HG02798 (cell line): Measurements from ENCODE around the gene LARP1B.
"Not testable (repeated sequence)": the region's sequence is repeated elsewhere in the genome, so short reads cannot be mapped to it uniquely, and the experiment has no call there.

Experiments used
- ATAC-seq: cut with Tn5 transposase; IDR thresholded peaks from one replicate; pipeline ENCODE4 v1.9.1; 2021; ENCODE audit warnings: mild to moderate bottlenecking; ENCODE audit not compliant: unreplicated experiment, poor library complexity

Gene LARP1B

DNA sequence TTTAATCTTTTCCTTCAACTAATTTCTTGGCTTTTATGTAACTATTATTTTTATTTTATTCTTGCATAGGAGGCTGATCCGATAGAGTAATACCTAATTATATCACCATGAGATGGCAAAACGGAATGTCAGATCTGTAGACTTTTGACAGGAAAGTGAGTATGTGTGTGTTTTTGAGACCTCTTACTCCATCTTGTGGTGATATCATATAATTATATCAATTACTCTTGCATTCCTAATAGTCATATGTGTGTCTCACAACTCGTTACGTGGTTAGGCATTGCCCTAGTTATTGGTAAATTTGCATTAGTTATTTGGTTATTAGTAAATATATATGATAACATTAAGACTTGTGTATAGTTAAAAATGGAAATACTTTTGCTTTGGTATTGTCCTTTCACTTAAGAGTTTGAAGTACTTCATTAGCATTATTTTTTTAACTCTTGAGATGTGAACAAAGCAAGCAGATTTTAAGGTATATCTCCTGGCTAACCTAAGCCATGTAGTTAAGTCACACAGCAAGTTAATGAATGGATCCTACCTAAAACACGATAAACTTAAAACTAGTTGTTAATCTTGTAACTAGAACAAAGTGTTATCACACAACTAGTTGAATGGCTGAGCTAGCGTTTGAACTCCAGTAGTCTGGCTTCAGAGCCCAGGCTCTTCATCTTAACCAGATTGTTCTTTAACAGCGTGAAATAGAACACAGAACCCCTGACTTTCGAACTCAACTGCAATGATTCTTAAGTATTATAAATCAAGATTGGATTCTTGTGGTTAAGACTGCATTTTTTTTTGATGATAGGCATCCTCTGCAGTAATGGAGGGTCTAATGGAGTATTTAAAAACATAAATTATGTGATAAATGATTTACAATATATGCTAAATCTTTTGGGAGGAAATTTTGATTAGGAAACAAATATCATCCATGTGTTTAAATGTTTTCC lies 159.4 kb downstream of the LARP1B start:
- peak; percentile 52 for ATAC-seq

DNA sequence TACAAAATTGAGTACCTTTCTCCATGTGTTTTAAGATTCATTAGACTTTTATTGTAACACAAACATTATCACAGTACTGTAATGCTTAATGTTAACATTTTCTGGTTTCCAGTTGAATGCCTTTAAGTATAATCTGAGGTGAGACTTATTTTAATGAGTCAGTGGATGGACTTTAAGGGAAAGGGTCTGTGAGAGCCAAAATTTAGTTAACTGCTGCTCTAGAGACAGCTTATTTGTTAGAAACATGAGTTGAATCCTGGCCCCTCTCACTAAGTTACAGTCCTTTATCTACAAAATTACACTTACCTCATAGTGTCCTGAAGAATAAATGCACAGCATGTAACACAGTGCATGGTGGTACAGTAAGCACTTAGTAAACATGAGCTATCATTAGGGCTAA lies 160.5 kb downstream of the LARP1B start:
- no peak for ATAC-seq

DNA sequence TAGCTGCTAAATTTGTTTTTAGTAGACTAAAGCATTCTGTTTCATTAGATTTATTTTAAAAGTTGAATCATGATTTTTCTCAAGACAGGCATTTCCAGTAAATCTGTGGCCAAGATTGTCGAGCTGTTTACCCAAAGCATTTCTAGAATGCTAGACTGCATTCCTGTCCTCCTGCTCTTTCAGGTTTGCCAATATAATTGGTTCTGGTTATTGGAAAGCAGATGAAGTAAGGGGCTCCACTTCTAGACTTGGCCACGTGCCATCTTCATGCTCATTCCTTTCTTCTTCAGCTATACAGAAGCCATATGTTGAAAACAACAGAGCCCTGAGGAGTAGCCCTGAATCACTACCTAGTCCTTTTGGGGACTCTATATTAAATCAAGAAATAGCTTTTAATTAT lies 164.0 kb downstream of the LARP1B start:
- no peak for ATAC-seq

DNA sequence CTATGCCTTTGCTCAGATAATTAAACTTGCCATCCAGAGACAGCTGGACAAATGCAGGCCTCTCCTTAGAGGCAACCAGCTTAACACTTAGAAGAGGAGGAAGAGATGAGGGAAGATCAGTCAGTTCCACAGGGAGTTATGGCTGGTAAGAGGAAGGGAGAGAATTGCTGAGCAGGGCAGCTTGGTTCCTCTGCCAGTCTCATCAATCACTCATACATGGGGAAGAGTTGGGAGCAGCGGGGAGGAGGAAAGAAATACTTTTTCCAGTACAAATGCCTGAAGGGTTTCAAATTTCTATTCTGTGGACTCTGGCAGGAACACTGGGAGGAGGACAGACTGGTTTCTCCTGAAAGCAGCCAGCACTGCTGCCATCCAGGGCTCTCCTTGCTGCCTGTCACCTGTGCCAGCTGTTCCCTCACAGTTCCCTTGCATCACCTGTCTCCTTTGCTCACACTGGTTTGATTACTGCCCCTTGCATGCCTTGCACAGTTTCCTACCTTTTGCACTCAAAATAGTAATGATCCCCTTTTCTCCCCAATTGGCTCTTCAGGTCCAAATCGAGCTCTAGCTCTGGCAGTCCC lies 167.0 kb downstream of the LARP1B start:
- no peak for ATAC-seq

DNA sequence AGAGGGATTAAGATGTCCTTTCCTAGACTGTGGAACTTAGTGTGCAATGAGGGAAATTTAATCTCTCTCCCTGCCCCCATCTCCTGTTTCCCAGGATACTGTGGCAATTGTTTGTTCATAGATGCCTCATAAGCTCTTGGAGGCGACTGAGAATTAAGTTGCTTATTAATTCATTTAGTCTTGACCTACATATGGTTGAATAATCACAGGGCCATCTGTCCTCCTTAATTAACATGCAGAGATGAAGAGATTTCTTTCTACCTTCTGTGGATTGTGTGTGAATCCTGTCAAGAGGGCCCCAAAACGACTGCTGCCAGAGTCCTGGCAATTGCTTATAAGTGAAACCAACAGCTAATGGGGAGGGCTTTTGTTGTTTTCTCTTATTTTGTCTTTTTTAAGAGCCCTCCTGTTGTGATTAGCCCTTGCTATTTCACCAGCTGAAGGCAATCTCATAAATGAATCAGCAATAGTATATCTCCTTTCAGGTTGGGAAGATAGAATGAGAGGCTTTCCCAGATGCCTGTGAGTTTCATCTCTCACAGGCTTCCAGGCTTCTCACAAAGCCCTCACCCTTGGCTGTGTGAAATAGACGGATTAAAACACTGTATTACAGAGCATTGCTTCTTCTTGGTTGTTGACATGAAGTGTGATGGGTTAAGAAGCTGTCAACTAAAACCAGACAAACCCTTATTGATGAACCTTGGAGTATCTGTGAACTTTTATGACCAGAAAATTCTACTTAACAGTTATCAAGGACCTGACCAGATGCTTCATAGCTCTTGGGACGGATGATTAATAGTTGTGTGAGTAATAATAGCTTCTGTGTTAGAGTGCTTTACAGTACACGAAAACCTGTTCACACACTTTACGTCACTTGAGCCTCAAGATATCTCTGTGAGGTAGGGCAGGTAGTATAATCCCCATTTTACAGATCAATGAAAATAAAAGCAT lies 168.0 kb downstream of the LARP1B start:
- ATAC-seq, result no peak

DNA sequence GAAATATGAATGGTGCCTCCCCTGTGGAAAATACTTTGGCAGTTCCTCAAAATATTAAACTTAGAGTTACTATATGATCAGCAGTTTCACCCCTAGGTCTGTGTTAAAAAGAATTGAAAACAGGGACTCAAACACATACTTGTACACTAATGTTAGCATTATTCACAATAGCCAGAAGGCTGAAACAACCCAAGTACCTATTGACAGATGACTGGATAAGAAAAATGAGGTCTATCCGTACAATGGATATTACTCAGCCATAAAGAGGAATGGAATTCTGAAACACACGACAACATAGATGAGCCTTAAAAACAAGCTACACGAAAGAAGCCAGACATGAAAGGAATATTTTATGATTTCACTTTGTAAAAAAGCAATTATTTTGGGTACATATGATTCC lies 171.6 kb downstream of the LARP1B start:
- ATAC-seq, result no peak

DNA sequence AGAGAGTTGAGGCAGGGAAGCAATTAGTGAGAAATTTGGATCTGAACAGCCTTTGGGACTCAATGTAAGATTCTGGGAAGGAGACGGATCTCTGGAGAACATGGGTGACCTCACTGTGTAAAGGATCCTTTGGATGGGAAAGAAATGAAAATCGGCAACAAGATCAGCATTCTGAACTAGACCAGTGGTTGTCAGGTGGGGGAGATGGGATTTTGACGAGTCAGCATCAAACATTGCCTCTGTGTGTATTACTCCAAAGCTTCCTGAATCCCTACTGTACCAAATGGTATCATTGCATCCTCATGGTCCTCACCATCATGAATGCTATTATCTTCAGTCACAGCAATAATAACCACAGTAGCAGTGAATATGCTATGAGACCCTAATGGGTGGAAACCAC lies 173.7 kb downstream of the LARP1B start:
- ATAC-seq, result no peak

DNA sequence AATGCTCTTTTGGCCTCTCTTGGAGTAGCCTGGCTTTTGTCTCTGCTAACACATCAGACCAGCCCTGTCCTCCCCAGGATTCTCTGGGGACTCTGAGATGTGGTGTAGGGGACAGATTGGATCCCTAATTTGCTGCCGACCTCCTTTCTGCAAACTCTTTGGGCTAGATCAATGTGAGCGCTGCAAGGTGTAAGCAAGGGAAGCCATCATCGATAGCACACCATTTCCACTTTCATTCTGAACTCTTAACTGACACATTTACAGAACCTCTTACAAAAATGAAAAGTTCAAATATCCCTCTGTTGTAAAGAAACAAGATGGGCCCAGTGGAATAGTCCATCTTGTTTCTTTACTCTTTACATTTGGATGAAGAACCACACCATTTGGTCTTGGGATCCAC lies 179.9 kb downstream of the LARP1B start:
- ATAC-seq, result peak; percentile 37

DNA sequence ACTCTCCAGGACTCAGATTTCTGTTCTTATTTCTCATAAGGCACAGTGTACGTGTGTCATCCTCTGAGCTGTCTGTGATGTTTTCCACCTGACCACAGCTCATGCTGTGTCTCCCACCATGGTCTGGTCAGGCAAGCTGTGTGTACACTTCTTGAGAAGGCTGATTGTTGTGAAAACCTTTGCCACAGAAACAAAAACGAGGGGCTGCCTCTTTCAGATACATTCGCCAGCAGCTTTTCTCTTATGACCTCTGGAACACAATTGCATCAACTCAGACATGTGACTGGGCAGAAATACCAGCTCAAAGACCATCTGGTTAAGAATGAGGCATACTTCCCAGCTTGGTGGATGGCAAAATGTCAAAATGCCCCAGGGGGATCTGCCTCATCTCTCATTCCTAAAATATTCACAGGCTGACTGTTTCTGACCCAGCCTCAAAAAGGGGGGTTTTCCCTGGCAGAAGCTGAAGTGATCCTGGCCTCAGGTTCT lies 180.4 kb downstream of the LARP1B start:
- peak; percentile 63 for ATAC-seq

DNA sequence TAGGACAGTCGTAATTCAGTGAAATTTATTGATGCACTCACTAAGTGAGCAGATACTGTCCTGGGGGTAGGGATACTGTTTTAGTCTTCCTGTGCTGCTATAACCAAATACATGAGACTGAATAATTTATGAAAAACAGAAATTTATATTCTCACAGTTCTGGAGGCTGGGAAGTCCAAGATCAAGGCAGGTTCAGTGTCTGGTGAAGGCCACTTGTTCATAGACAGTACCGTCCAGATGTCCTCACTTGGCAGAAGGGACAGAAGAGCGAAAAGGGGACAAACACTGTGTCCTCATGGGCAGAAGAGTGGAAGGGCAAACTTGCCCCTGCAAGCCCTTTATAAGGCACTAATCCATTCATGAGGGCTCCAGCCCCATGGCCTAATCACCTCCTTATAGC lies 180.9 kb downstream of the LARP1B start:
- no peak for ATAC-seq

DNA sequence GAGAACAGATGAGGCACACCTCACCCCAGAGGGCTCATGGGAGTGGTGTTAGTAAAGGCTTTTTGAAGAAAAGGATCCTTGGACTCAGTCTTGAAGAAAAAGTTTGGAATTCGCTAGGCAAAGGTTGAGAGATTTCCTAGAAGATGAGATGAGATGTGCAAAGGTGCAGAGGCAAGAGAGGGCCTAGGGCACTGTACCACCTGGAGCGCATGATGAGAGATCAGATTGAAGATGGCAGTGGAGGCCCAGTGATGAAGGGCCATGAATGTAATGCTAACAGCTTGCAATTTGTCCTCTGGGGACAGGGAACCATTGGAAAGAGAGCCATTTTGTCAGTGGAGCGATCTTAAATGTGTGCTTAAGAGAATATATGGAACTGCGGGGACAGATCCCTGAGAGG lies 181.5 kb downstream of the LARP1B start:
- no peak for ATAC-seq

DNA sequence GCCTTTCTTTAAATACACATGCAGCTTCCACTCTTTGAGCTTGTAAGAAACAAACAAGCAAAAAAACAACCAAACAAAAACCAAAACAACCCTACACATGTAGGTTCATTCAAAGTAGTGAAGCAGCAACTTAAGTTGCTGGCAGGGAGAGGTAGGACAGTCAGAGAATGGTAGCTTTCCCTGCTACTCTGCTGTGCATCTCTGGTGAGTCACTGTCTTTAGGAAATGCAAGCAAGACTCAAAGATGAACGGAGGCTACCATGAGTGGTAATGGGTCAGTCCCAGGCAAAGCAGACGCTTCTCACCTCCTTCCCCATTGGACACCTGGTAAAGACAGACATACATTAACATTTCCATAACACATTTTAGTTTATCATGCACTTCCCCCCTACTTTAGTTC lies 183.3 kb downstream of the LARP1B start:
- ATAC-seq, result no peak

DNA sequence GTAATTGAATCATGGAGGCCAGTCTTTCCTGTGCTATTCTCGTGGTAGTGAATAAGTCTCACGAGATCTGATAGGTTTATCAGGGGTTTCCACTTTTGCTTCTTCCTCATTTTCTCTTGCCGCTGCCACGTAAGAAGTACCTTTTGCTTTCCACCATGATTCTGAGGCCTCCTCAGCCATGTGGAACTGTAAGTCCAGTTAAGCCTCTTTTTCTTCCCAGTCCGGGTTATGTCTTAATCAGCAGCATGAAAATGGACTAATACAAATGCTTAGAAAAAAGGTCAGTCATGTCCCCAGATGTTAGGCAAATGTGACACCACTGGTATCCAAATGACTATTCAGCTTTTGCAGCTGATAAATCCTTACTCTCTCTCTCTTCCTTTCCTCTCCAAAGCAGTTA lies 184.3 kb downstream of the LARP1B start:
- not testable (repeated sequence) for ATAC-seq

DNA sequence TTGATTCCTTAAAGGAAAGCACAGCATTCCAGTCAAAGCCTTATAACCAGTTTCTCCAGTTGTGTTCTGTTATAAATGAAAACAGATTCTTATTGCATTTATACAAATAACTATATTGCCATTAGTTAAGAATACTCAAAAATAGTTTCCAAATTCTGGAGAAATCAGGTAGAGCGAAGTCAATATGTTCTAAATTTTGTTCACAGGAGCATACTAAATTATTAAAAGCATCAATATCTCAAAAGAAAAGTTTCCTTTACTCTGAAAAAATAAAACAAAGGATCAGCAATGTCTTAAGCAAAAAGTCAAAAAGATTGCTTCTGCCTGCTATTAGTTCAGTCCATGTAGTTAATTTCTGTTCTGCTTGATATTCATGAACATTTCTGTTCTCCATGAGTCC lies 186.8 kb downstream of the LARP1B start:
- no peak for ATAC-seq

DNA sequence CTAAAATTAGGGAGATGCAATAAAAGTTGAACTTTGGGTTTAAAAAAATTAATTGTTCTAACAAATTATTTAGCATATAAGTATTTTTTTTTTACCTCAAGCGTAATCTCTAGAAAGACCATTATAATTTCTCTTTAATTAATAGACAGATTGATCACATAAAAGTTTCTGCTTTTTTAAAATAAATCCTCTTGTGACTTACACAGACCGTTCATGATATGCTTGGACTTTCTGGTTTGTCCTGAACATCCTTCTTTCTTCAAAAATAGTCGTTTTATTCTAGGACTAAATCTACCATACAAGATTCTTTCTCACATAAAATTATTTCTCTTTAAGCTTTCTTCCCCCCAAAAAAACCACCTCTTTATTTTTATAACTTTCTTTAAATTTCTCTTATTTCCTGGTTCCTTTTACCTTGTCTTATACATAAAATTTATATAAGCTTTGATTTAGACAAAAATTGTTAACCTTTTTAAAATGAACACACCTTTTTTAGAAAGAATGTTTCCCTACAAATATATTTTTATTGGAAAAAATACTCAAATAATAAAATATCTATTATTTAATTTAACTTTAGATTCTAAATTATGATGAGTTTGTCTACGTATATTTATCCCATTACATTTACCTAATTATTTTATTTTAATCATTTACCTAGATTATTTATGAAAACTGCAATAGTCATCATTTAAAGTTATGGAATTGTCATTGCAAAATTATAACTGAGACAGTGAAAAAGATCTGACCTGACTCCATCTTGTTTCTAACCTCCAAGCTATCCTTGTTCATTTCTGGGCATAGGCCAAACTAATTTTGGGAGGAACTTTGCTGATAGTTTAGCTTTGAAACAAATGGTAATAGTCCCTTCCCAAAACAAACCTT lies 188.9 kb downstream of the LARP1B start:
- no peak for ATAC-seq

DNA sequence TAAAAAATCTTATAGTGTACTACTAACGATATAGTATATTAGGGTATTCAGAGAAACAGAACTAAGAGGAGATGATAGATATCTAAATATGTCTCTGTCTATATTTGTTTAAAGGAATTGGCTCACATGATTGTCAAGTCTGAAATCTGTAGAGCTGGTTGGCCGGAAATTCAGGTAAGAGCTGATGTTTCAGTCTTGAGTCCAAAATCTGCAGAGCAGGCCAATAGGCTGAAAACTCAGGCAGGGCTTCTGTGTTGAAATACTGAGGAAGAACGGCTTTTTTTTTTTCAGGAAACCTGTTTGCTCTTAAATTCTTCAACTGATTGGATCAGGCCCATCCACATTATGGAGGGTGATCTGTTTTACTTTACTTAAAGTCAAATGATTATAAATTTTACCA lies 194.8 kb downstream of the LARP1B start:
- ATAC-seq, result no peak

DNA sequence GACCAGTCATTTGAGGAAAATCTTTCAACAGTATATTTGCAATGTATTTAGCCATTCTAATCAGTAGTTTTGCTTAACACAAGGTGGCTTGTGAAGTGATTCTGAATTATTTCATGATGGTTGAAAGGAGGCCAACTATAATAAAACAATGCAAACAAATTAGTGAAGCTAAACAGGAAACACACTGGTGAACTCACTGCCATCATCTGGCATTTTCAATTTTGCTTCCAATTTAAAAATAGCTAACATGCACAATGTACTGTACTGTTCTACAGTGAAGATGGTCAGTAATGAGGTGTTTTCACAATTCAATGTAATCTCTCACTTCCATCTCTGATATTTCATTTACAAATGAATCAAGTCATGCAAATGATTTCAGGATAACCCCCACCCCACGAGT lies 195.4 kb downstream of the LARP1B start:
- ATAC-seq, result no peak

DNA sequence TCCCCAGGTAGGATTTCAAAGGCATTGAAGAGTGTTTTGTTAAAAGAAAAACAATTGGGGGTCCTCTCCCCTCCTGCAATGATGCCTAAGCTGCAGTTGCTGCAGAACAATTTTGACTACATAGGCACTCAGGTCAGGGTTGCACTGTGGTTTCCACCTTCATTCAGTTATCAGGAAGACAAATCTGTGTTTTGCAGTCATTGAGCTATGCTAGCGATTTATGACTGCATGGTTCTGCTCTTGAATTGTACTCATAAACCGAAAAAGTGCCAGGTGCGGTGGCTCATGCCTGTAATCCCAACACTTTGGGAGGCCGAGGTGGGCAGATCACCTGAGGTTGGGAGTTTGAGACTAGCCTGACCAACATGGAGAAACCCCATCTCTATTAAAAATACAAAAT lies 197.1 kb downstream of the LARP1B start:
- not testable (repeated sequence) for ATAC-seq

DNA sequence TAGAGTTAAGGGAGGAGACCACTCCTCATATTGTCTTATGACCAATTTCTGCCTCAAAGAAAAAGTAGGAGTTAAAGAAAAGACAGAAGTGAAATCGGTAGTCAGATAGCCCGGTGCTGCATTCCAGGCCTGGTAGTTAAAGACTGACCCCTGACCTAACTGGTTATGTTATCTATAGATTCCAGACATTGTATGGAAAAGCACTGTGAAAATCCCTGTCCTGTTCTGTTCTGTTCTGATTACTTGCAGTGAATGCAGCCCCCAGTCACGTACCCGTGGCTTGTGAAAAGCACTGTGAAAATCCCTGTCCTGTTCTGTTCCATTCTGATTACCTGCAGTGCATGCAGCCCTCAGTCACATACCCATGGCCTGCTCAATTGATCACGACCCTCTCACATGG lies 198.8 kb downstream of the LARP1B start:
- not testable (repeated sequence) for ATAC-seq
